HG03060 (cell line): ENCODE data around the gene EIF4E3.
A peak's percentile ranks its signal among the peaks of the same experiment; 100 is the strongest.

Experiments used
- ATAC-seq: cut with Tn5 transposase; IDR thresholded peaks from one replicate; pipeline ENCODE4 v1.9.1; 2021; ENCODE audit warnings: low read depth, moderate number of reproducible peaks; ENCODE audit not compliant: unreplicated experiment

Gene EIF4E3

DNA sequence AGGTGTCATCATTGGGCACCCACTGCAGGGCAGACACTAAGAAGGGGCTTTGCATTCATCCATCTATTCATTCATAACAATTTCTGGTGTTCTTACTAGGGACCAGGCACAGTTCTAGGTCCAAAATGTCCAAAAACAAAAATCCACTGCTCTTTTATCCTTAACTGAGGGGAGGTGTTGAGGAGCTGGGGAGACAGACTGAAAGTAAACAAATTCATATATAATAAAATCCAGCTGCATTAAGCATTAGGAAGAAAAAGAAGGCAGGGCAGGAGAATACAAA lies 1.1 kb downstream of the EIF4E3 start:
- no peak for ATAC-seq

DNA sequence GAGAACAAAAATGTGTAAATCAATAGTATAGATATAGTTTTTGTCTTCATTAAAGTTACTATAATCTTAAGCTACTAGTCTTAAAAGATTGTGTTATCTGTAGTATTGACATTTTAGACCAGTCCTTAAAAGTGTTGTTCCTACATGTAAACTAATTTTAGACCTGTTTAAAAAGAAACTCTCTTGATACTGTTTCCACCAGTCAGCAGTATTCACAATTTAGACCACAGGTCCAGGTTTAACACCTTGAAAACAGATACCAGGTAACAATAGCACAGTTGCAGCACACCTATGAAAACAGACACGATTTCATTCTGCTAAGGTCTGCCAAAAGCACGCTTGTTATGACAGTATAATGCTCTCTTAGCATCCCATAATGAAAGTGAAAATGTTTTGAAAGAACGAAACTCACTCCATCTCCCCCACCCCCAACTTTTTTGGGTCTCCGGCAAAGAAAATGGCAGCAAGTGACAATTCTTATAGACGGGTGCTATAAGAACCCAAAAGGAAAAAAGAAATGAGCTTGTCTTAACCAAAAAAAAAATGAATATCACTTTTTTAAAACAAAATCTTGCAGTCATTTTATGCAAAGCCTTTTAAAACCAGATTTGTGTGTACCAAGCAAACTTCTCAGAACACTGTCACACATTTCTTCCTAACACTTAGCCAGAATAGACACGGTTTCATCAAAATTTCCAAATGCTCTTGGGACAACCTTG lies 1.6 kb downstream of the EIF4E3 start:
- no peak for ATAC-seq

GRCh38 chr3:71722693-71723092 lies 2.5 kb downstream of the EIF4E3 start:
- no peak for ATAC-seq

DNA sequence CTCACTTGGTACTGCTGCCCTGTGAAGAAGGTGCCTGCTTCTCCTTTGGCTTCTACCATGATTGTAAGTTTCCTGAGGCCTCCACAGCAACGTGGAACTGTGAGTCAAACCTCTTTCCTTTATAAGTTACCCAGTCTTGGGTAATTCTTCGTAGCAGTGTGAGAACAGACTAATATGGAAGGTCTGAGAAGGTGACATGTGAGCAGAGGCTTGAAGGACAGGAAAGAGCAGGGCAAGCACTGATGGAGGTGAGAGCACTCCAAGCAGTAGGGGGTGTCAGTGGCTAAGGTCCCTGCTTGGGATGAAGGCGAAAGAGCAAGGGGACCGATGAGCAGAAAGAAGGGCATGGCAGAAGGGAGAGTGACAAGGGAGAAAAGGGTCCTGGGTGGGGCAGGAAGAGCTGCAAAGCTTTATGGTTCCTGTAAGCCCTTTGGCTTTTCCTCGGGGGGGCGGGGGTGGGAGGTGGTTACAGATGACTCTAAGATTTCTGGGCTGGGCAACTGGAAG lies 3.5 kb downstream of the EIF4E3 start:
- no peak for ATAC-seq

DNA sequence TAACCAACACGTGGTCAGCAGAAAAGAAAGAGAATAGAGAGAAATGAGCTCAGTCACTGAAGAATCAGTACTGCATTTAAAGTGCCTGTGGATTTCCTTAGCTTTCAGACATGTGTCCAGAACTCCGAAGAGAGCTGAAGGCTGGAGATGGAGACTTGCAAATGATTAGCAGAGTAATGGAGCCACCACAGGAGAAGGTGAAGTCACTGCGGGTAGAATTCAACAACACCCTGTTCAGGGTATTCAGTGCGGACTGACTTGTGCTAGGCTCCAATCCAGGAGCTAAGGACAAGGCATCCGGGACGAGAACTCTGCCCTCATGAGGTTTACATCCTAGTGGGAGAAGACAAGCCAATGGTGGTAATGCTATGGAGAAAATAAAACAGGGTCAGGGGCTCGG lies 4.2 kb downstream of the EIF4E3 start:
- no peak for ATAC-seq

DNA sequence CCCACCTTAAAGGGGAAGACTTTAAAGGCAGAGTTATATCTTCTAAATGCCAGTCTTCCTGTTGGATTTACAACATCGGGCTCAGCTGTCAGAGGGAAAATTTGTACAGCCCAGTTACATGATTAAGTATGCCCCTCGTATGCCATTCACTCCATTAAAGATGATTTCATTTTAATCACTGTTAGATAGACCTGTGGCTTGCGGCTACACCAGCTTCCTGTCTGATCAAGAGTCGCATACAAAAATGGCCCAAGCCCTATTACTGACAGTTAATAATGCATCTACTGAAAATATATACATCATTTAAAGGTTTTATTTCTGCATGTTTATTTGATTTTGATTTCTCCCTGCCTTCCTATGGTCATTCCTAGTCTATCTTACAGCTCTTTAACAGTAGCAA lies 7.1 kb downstream of the EIF4E3 start:
- ATAC-seq, result no peak

GRCh38 chr3:71714595-71714994 lies 10.6 kb downstream of the EIF4E3 start:
- no peak for ATAC-seq

- ATAC-seq, result no peak
Measured at GRCh38 chr3:71713041-71713440, 12.2 kb downstream of the EIF4E3 start.

- peak; percentile 64 for ATAC-seq
Measured at GRCh38 chr3:71710906-71711494, 14.2 kb downstream of the EIF4E3 start.

DNA sequence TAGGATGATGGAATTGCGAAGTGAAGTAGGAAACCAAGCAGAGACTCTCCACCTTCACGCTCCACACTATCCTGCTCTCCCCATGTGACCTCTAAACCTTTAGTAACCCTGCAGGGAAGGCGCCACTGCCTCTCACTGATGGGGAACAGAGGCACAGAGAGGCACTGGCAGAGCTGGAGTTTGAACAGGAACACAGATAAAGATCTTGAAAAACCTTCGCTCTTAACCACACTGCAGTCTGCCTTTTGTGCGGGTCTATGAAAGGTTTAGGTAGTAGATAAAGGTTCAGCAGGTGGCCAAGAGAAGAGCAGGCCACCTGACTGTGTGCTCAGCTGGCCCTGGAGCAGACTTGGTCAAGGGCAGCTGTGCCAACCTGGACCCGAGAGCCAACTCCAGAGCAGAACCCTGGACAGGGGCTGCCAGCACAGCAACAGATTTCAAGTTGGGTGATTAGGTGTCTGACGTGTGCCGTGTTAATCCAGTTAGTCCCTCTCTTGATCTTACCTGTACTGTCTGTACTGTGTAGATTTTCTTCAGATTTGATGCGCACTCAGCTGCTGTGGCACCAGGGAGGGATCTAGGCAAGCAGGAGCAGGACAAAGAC lies 15.2 kb downstream of the EIF4E3 start:
- no peak for ATAC-seq

DNA sequence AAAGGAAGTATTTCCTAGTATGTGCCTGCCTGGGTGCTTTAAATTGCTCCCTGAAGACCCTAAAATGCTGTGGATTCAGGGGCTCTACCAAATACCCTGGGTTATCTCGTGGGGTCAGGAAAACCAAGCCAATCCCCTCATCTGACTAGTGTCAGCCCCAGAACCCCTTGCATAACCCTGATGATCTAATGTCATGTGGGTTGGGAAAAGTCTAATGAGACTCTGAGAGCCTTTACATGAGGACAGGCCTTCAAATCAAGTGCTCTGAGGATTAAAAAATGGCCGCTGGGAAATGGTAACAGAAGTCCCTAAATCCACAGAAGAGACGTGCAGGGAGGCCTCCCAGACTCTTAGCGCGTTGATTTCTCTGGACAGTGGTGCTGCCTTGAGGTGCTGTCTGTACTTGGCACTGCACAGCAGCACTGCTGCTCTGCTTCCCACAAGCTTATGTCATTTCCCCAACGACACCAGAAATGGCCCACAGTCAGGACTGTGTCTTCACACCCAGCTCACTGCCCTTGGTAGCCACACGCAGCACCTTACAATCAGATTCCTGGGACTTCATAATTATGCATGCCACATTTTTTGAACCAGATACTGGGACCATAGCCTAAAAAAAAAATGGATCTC lies 16.6 kb downstream of the EIF4E3 start:
- ATAC-seq, result no peak

- ATAC-seq, result no peak
Measured at GRCh38 chr3:71707595-71707994, 17.6 kb downstream of the EIF4E3 start.

- no peak for ATAC-seq
Measured at GRCh38 chr3:71705681-71706080, 19.5 kb downstream of the EIF4E3 start.

DNA sequence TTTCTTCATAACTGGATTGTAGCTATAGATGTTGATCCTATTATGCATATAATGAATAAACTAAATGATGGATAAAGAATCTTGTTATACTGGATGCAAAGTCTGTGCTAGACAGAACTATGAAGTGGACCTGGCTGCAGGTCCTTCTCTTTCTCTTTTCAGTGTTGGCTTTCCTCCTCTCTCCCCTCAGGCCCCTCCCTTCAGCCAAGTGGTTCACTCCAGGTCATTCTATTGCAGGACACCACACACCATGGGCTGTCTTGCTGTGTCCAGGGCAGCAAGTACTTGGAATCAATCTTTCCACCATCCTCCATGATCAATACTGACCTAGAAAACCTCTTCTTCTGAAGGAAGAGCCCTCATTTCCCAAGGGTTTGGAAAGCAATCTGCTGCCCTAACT lies 20.3 kb downstream of the EIF4E3 start:
- no peak for ATAC-seq

DNA sequence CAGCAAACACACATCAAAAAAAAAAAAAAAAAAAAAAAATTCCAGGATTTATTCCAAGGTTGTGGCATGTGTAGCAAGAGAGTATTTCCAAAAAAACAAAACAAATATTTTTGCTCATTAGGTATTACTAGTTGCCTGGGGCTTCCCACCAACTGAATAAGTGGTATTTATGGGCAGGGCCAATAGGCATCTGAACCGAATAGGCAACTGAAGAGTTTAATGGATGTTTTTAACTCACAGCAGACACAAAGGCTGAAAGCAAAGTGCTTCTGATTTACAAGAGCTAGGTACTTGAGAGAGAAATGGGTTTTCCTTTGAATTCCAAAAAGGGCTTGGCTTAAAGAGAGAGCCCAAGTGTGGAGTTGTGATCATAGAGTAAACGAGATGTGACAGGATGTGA lies 21.4 kb downstream of the EIF4E3 start:
- ATAC-seq, result no peak

- ATAC-seq, result no peak
Measured at GRCh38 chr3:71702131-71703024, 22.8 kb downstream of the EIF4E3 start.

GRCh38 chr3:71701251-71701762 lies 23.9 kb downstream of the EIF4E3 start:
- ATAC-seq, result no peak

- ATAC-seq, result no peak
Measured at GRCh38 chr3:71695000-71695482, 30.2 kb downstream of the EIF4E3 start.

- ATAC-seq, result no peak
Measured at GRCh38 chr3:71694358-71694999, 30.7 kb downstream of the EIF4E3 start.

- ATAC-seq, result no peak
Measured at GRCh38 chr3:71693641-71694040, 31.6 kb downstream of the EIF4E3 start.
